Measurements from ENCODE around the gene EIF5AL1.
"Not testable (repeated sequence)": the region's sequence is repeated elsewhere in the genome, so short reads cannot be mapped to it uniquely, and the experiment has no call there.

EIF5AL1 gene

GRCh38 chr10:79490400-79491142 is 21.8 kb upstream of the EIF5AL1 start:
- Histone ChIP-seq H3K27me3 (ENCODE audit: control insufficient read depth, insufficient read depth, low read length) (no peaks in the 10 kb centered on the region), H3K4me3 (ENCODE audit: low read length) (no peak overlapping the region), H3K36me3 (ENCODE audit: control insufficient read depth, insufficient read depth, low read length) (no peaks in the 10 kb centered on the region), H3K9ac (ENCODE audit: low read length) (no peak overlapping the region), H3K4me1 (ENCODE audit: control insufficient read depth, insufficient read depth, low read length) (peaks cover 18% of the 10 kb centered on the region), H3K9me3 (ENCODE audit: control insufficient read depth, low read length) (no peaks in the 10 kb centered on the region)

GRCh38 chr10:79491143-79491835 is 21.0 kb upstream of the EIF5AL1 start:
- no peak overlapping the region for H3K4me3 ChIP-seq (ENCODE audit: low read length)
- H3K36me3 ChIP-seq (ENCODE audit: control insufficient read depth, insufficient read depth, low read length) = no peaks in the 10 kb centered on the region
- no peak overlapping the region for H3K9ac ChIP-seq (ENCODE audit: low read length)
- H3K9me3 ChIP-seq (ENCODE audit: control insufficient read depth, low read length) = no peaks in the 10 kb centered on the region
- no peaks in the 10 kb centered on the region for H3K27me3 ChIP-seq (ENCODE audit: control insufficient read depth, insufficient read depth, low read length)
- peaks cover 18% of the 10 kb centered on the region for H3K4me1 ChIP-seq (ENCODE audit: control insufficient read depth, insufficient read depth, low read length)

GRCh38 chr10:79492256-79492655 is 20.1 kb upstream of the EIF5AL1 start:
- H3K27me3 ChIP-seq (ENCODE audit: control insufficient read depth, insufficient read depth, low read length) = peaks cover 5% of the 10 kb centered on the region
- H3K9ac ChIP-seq (ENCODE audit: low read length) = no peak overlapping the region
- H3K4me1 ChIP-seq (ENCODE audit: control insufficient read depth, insufficient read depth, low read length) = peaks cover 18% of the 10 kb centered on the region
- no peak overlapping the region for H3K4me3 ChIP-seq (ENCODE audit: low read length)
- no peaks in the 10 kb centered on the region for H3K9me3 ChIP-seq (ENCODE audit: control insufficient read depth, low read length)
- H3K36me3 ChIP-seq (ENCODE audit: control insufficient read depth, insufficient read depth, low read length) = no peaks in the 10 kb centered on the region

DNA sequence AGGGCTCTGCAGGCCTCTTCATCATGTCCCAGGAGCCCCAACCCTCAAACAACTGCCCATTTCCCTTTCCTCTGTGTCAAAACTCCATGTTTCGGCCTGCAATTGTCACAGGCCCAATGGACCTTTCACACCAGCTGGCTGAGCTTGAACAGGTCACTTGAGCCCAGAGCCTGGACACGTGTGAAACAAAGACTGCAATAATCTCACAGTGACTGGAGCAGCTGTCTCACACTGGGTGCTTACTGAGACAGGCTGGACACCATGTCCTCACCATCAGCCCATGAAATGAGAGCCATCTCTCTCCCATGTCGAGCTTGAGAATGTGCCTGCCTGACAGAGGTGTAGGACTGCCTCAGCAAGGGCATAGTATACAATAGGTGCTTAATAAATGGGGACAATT is 19.5 kb upstream of the EIF5AL1 start:
- Histone ChIP-seq H3K9me3 (ENCODE audit: control insufficient read depth, low read length) (no peaks in the 10 kb centered on the region), H3K27me3 (ENCODE audit: control insufficient read depth, insufficient read depth, low read length) (peaks cover 5% of the 10 kb centered on the region), H3K4me3 (ENCODE audit: low read length) (no peak overlapping the region), H3K9ac (ENCODE audit: low read length) (no peak overlapping the region), H3K36me3 (ENCODE audit: control insufficient read depth, insufficient read depth, low read length) (no peaks in the 10 kb centered on the region), H3K4me1 (ENCODE audit: control insufficient read depth, insufficient read depth, low read length) (peaks cover 18% of the 10 kb centered on the region)

- no peaks in the 10 kb centered on the region for H3K9me3 ChIP-seq (ENCODE audit: control insufficient read depth, low read length)
- no peak overlapping the region for H3K4me3 ChIP-seq (ENCODE audit: low read length)
- H3K9ac ChIP-seq (ENCODE audit: low read length) = no peak overlapping the region
- H3K4me1 ChIP-seq (ENCODE audit: control insufficient read depth, insufficient read depth, low read length) = peaks cover 13% of the 10 kb centered on the region
- no peaks in the 10 kb centered on the region for H3K36me3 ChIP-seq (ENCODE audit: control insufficient read depth, insufficient read depth, low read length)
- H3K27me3 ChIP-seq (ENCODE audit: control insufficient read depth, insufficient read depth, low read length) = peaks cover 5% of the 10 kb centered on the region
Observed at GRCh38 chr10:79493806-79494205, 18.5 kb upstream of the EIF5AL1 start.

- H3K9me3 ChIP-seq (ENCODE audit: control insufficient read depth, low read length) = no peaks in the 10 kb centered on the region
- peaks cover 9% of the 10 kb centered on the region for H3K27me3 ChIP-seq (ENCODE audit: control insufficient read depth, insufficient read depth, low read length)
- no peak overlapping the region for H3K4me3 ChIP-seq (ENCODE audit: low read length)
- H3K4me1 ChIP-seq (ENCODE audit: control insufficient read depth, insufficient read depth, low read length) = peaks cover 9% of the 10 kb centered on the region
- H3K9ac ChIP-seq (ENCODE audit: low read length) = no peak overlapping the region
- no peaks in the 10 kb centered on the region for H3K36me3 ChIP-seq (ENCODE audit: control insufficient read depth, insufficient read depth, low read length)
Observed at GRCh38 chr10:79494871-79495705, 17.2 kb upstream of the EIF5AL1 start.

- Histone ChIP-seq H3K36me3 (ENCODE audit: control insufficient read depth, insufficient read depth, low read length) (no peaks in the 10 kb centered on the region), H3K4me3 (ENCODE audit: low read length) (no peak overlapping the region)
Observed at GRCh38 chr10:79495791-79496190, 16.5 kb upstream of the EIF5AL1 start.

DNA sequence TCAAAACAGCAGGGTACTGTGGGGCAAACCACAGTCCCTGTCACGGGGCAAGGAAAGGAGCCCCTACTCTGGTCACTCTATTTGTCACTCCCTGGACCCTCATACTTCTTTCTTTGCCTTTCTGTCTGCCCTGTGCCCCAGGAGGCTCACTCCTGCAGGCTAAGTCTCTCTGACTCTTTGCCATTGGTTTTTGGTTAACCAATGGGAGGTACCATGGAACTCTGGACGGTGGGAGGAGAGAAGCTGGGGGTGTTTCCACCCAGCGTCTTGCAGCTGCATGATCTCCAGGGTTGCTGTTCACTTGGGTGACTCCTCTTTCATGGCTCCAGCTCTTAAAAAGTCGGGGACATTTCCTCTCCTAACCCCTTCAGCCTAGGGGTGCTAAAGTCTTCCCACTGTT is 15.4 kb upstream of the EIF5AL1 start:
- Histone ChIP-seq H3K9ac (ENCODE audit: low read length) (no peak overlapping the region), H3K4me3 (ENCODE audit: low read length) (no peak overlapping the region), H3K9me3 (ENCODE audit: control insufficient read depth, low read length) (no peaks in the 10 kb centered on the region), H3K27me3 (ENCODE audit: control insufficient read depth, insufficient read depth, low read length) (peaks cover 9% of the 10 kb centered on the region), H3K4me1 (ENCODE audit: control insufficient read depth, insufficient read depth, low read length) (no peaks in the 10 kb centered on the region), H3K36me3 (ENCODE audit: control insufficient read depth, insufficient read depth, low read length) (no peaks in the 10 kb centered on the region)

More at GRCh38 chr10:79495791-79496190, 16.5 kb upstream of the EIF5AL1 start:
- Histone ChIP-seq H3K4me1 (ENCODE audit: control insufficient read depth, insufficient read depth, low read length) (peaks cover 2% of the 10 kb centered on the region), H3K9me3 (ENCODE audit: control insufficient read depth, low read length) (no peaks in the 10 kb centered on the region), H3K9ac (ENCODE audit: low read length) (no peak overlapping the region), H3K27me3 (ENCODE audit: control insufficient read depth, insufficient read depth, low read length) (peaks cover 9% of the 10 kb centered on the region)

- Histone ChIP-seq H3K27me3 (ENCODE audit: control insufficient read depth, insufficient read depth, low read length) (peaks cover 9% of the 10 kb centered on the region), H3K9ac (ENCODE audit: low read length) (no peak overlapping the region), H3K36me3 (ENCODE audit: control insufficient read depth, insufficient read depth, low read length) (no peaks in the 10 kb centered on the region)
Observed at GRCh38 chr10:79498291-79498829, 14.0 kb upstream of the EIF5AL1 start.

DNA sequence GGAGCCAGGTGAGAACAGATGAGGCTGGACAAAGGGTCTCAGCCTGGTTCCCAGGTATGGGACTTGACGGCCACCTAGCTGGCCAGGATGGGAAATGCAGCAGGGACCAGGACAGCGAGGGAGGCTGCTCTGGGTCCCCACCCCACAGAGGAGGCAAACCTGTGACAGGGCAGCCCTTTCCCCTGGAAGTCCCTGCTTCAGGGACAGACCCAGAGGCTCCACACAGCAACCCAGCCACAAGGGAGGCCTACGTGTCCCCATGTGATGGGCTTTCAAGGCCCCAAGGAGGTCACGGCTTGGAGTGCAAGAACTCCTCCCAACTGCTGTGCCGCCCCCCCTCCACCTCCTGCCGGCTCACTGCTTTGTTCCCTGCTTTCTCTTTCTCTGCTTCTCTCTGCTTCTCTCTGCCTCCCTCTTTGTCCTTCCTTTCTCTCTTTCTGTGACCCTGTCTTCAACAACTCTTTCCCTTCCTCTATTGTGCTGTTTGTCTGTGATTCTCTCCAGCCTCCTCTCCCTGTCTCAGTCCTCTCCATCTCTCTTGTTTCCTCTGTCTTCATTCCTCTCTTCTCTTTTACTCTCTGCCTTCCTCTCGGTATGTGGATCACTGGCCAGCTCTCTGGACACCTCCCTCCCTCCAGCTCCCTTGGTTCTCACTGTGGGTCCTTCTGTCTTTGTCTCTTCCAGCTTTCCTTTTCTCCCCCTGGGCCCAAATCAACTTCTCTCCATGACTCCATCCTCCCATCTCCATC is 9.6 kb upstream of the EIF5AL1 start:
- H3K27me3 ChIP-seq (ENCODE audit: control insufficient read depth, insufficient read depth, low read length) = peaks cover 19% of the 10 kb centered on the region
- H3K9me3 ChIP-seq (ENCODE audit: control insufficient read depth, low read length) = no peaks in the 10 kb centered on the region
- no peak overlapping the region for H3K9ac ChIP-seq (ENCODE audit: low read length)
- H3K4me3 ChIP-seq (ENCODE audit: low read length) = no peak overlapping the region
- no peaks in the 10 kb centered on the region for H3K36me3 ChIP-seq (ENCODE audit: control insufficient read depth, insufficient read depth, low read length)
- no peaks in the 10 kb centered on the region for H3K4me1 ChIP-seq (ENCODE audit: control insufficient read depth, insufficient read depth, low read length)

More at GRCh38 chr10:79498291-79498829, 14.0 kb upstream of the EIF5AL1 start:
- H3K4me3 ChIP-seq (ENCODE audit: low read length) = no peak overlapping the region
- H3K9me3 ChIP-seq (ENCODE audit: control insufficient read depth, low read length) = no peaks in the 10 kb centered on the region
- H3K4me1 ChIP-seq (ENCODE audit: control insufficient read depth, insufficient read depth, low read length) = no peaks in the 10 kb centered on the region

DNA sequence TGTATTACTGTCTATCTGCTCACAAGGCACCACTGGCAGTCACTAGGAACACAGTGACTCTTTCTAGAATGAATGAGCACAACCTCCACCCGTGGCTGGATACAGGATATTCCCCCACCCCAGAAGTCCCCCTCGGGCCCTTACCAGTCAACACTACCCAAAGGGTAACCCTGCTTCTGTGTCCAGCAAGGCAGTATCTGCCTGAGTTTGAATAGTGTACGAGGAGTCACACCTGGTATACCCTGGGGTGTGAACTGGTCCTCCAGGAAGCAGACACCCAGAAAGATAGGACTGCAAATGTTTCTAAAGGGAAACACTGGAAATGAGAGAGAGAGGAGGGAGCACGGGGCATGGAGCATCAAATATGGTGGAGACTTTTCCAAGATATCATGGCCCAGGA is 8.5 kb upstream of the EIF5AL1 start:
- not testable (repeated sequence) for H3K4me3 ChIP-seq (ENCODE audit: low read length)

More for the DNA sequence above, 8.5 kb upstream of the EIF5AL1 start:
- H3K4me1 ChIP-seq (ENCODE audit: control insufficient read depth, insufficient read depth, low read length); H3K9me3 ChIP-seq (ENCODE audit: control insufficient read depth, low read length); H3K36me3 ChIP-seq (ENCODE audit: control insufficient read depth, insufficient read depth, low read length); H3K9ac ChIP-seq (ENCODE audit: low read length): not testable (repeated sequence)
- H3K27me3 ChIP-seq (ENCODE audit: control insufficient read depth, insufficient read depth, low read length) = peaks cover 19% of the 10 kb centered on the region

All from mucosa of stomach (tissue), 1 donor.